Measurements from ENCODE around the gene BBS9.

The BBS9 gene

GRCh38 chr7:33578881-33579672, 449.7 kb downstream of the BBS9 start:
- intact Hi-C loops (cut with DNase I): no loop called here
- no peak for DNase-seq

- intact Hi-C loops (cut with DNase I): no loop called here
- no peak for DNase-seq
These were observed 450.3 kb downstream of the BBS9 start for GRCh38 chr7:33579673-33579960.

- no peak for DNase-seq
- intact Hi-C loops (cut with DNase I): no loop called here
These were observed 451.9 kb downstream of the BBS9 start for GRCh38 chr7:33581236-33581635.

GRCh38 chr7:33582104-33582503, 452.7 kb downstream of the BBS9 start:
- intact Hi-C loops (cut with DNase I): no loop called here
- DNase-seq: no peak

- no peak for DNase-seq
- intact Hi-C loops (cut with DNase I): no loop called here
These were observed 453.2 kb downstream of the BBS9 start for GRCh38 chr7:33582533-33582932.

- DNase-seq: no peak
- intact Hi-C loops (cut with DNase I): no loop called here
These were observed 460.5 kb downstream of the BBS9 start for GRCh38 chr7:33589911-33590310.

GRCh38 chr7:33590916-33591315, 461.6 kb downstream of the BBS9 start:
- no peak for DNase-seq
- intact Hi-C loops (cut with DNase I): no loop called here

GRCh38 chr7:33591490-33591889, 462.1 kb downstream of the BBS9 start:
- intact Hi-C loops (cut with DNase I): no loop called here
- no peak for DNase-seq

GRCh38 chr7:33592718-33593117, 463.4 kb downstream of the BBS9 start:
- intact Hi-C loops (cut with DNase I): no loop called here
- DNase-seq: no peak

- DNase-seq: no peak
These were observed 464.2 kb downstream of the BBS9 start for GRCh38 chr7:33593611-33594010.

GRCh38 chr7:33596686-33597085, 467.3 kb downstream of the BBS9 start:
- intact Hi-C loops (cut with DNase I): no loop called here
- no peak for DNase-seq

More at GRCh38 chr7:33593611-33594010, 464.2 kb downstream of the BBS9 start:
- intact Hi-C loops (cut with DNase I): no loop called here

GRCh38 chr7:33597181-33597580, 467.8 kb downstream of the BBS9 start:
- DNase-seq: no peak
- intact Hi-C loops (cut with DNase I): no loop called here

- intact Hi-C loops (cut with DNase I): no loop called here
- no peak for DNase-seq
These were observed 471.7 kb downstream of the BBS9 start for GRCh38 chr7:33601101-33601500.

GRCh38 chr7:33601884-33602283, 472.5 kb downstream of the BBS9 start:
- DNase-seq: no peak
- intact Hi-C loops (cut with DNase I): no loop called here

GRCh38 chr7:33604056-33604455, 474.7 kb downstream of the BBS9 start:
- intact Hi-C loops (cut with DNase I): no loop called here
- no peak for DNase-seq

GRCh38 chr7:33610918-33611317, 481.6 kb downstream of the BBS9 start:
- DNase-seq: no peak
- intact Hi-C loops (cut with DNase I): no loop called here

- no peak for DNase-seq
- intact Hi-C loops (cut with DNase I): no loop called here
These were observed 483.1 kb downstream of the BBS9 start for GRCh38 chr7:33612442-33612841.

- intact Hi-C loops (cut with DNase I): no loop called here
These were observed 485.2 kb downstream of the BBS9 start for GRCh38 chr7:33614357-33615117.

GRCh38 chr7:33616752-33617151, 487.4 kb downstream of the BBS9 start:
- intact Hi-C loops (cut with DNase I): no loop called here
- DNase-seq: no peak

More at GRCh38 chr7:33614357-33615117, 485.2 kb downstream of the BBS9 start:
- no peak for DNase-seq

- intact Hi-C loops (cut with DNase I): no loop called here
- DNase-seq: no peak
These were observed 489.9 kb downstream of the BBS9 start for GRCh38 chr7:33619264-33619663.

GRCh38 chr7:33623267-33623666, 493.9 kb downstream of the BBS9 start:
- DNase-seq: no peak
- intact Hi-C loops (cut with DNase I): no loop called here

GRCh38 chr7:33624215-33624614, 494.9 kb downstream of the BBS9 start:
- DNase-seq: no peak
- intact Hi-C loops (cut with DNase I): no loop called here
